Cerebellar cortex (tissue), 1 donor: Measurements from ENCODE around the gene SNX22.
"Not testable (repeated sequence)": the region's sequence is repeated elsewhere in the genome, so short reads cannot be mapped to it uniquely, and the experiment has no call there.

Experiments
- DNase-seq: peaks from one replicate; pipeline ENCODE4 v3.0.0-alpha.2; 2015; ENCODE audit warnings: low spot score

Gene SNX22

DNA sequence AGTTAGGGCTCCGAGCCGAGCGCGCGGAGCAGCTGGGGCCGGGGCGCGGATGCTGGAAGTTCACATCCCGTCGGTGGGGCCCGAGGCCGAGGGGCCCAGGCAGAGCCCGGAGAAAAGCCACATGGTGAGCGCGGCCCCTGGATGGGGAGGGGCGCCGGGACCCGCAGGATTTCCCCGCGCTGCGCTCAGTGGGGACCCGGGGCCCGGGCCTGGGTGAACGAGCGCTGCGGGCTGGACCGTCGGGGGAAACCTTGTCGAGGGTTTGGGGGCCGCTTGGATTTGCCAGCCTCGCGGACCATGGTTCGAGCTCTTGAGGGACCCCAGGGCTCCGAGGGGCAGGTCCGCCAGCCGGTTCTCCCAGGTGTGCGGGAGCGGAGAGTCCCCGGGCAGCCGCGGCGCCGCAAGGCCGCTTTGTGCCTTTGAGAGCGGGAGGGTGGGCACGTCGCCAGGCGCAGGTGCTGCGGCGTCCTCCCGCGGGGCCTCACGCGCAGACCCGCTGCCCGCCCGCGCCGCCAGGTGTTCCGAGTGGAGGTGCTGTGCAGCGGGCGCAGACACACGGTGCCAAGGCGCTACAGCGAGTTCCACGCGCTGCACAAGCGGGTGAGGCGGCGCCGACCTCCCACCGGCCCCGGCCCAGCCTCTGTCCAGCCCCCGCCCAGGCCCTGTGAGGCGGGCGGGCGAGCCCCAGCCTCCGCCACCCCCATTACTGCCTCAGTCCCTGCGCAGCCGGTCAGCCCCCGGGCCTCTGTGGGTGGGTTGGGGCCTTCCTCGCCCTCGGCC lies at the start of gene SNX22:
TSS of gene SNX22 (plus strand) at position 5 of the 780 bp plus-strand sequence. CDS start at position 50, 45 bp downstream.
- DNase-seq = no peak

DNA sequence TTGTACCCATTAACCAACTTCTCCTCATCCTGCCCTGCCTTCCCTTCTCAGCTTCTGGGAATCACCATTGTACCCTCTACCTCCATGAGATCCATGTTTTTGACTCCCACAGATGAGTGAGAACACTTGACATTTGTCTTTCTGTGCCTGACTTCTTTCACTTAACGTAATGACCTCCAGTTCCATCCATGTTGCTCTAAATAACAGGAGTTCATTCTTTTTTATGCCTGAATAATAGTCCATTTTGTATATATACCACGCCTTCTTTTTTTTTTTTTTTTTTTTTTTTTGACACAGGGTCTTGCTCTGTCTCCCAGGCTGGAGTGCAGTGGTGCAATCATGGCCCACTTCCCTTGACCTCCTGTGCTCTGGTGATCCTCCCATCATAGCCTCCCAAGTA lies 49.0 kb upstream of the SNX22 start:
- no peak for DNase-seq

DNA sequence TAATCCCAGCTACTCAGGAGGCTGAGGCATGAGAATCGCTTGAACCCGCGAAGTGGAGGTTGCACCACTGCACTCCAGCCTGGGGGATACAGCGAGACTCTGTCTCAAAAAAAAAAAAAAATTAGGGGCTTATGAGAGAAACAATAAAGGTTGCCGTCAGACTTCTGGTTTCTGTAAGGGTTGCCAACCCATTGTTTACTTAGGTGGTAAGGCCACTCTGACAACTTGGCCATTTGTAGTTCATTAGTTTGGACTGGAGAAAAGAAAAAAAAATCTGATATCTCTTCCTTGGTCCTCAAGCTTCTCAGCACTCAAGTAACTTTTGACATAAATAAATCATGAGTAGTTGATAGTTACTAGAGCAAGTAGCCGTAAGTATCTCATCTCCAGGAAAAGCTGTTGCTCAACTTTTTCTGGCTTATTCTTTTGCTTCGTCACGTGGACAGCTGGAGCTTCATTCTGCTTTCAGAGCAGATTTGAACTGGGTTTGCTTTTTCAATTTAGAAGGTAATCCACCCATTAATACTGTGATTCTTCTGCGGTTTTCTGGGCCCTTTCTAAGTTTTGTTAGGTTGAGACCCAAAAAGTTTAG lies 46.3 kb upstream of the SNX22 start:
- no peak for DNase-seq

DNA sequence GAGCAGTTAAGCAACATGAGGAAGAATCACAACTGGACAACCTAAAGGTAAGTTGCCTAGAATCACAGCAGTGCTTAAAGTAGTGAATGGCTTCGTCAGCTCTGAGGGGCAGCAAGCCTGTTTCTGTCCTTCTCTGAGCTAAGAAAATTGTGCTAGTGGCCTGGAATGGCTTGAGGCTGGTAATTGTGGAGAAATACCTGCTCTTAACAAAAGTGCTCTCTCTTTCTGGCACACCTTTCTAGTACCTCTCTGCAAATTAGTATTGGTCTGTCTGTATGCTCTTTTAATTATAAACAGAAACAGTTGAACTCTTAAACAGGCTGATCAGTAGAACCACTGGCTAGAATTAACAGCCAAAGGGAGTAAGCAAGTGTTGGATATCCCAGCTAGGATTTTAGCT lies 44.2 kb upstream of the SNX22 start:
- no peak for DNase-seq

DNA sequence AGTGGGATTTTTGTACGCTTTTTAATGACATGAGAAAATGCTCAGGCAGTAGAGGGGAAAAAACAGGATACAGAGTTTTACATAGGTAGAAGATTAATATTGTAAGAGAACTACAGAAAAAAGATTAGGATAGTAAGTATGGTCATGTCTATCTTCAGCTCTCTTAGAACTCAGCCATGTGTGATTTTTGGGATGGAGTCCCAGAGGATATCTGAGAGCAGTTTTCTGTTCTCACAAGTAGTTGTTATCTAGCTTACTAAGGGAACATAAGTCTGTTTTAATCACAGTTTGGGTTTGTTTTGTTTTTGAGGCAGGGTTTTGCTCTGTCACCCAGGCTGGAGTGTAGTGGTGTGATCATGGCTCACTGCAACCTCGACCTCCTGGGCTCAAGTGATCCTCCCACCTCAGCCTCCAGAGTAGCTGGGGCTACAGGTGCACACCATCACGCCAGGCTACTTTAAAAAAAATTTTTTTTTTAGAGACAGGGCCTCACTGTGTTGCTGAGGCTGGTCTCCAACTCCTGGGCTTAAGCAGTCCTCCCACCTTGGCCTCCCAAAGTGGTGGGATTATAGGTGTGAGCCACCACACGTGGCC lies 41.3 kb upstream of the SNX22 start:
- DNase-seq = not testable (repeated sequence)

DNA sequence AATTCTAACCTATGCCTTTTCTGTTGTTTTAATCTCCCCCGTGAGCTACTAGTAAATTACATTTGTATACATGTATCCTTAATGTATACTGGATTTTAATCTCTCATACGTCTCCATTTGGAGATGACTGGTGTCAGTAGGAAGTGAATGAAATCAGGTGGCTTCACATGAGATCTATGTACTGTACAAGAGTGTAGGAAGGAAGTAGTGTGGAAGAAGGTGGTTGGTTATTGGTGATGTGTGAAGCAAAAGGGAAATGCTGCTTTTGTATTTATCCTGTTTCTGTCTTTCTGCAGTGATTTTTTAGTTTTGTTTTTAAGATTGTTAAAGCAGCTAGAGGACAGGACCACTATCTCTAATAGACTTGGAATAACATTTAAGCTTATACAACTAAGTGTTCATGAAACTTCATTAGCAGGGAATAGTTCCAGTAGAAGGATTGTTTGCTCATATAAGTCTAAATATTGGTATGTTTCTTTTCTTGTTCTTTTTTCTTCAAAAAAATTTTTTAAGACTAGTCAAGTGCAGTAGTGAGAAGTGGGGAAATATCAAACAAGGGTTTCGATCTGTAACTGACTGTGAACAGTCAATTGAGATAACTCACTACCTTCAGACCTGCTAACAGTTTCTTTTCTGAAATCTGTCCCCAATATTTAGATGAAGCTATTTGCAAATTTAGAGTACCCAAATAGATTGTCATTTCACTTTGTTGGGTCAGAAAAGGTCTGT lies 40.4 kb upstream of the SNX22 start:
- no peak for DNase-seq

DNA sequence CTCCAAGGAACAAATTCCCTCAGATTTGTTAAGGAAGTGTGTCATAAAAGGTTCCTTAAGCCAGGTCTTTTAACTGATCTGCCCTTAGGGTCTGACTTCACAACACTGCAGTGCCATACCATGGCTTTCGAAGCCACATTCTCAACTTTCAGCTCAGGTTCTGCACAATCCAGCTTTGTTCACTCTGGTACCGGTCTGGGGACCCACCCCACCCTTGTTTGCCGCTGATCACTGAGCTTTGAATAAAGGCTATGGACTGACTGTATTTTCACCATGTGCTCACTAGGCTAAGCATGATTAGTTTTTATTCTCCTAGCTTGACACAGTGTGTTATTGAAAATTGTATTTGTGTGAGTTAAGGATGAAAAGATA lies 39.9 kb upstream of the SNX22 start:
- DNase-seq = no peak

DNA sequence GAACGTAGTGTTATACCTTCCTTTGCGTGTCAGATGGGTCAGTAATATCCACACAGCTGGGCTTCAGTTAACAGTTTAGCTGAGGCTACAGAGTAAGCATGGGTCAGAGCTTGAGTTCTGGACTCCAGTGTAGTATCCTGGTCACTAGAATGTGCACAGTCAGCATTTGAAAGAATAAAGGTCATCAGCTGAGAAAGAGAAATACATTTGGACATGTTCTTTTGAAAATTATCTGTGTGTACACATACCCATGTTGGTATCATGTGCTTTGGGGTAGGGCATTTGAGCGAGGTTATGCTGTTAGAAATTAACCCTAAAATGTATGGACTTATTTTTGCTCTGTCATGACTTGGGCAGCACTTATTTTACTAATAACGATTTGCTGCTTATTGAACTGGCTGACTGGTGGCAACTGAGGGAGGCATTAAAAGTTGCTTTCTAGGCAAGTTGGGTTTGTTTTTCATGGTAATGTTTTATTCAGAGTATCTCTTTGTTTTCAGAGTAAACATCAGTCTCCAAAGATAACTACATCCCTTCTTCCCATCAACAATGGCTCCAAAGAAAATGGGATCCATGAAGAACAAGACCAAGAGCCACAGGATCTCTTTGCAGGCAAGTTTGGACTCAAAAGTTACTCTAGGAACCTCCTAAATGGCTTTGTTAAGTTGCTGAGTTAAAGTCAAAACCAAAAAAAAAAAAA lies 39.3 kb upstream of the SNX22 start:
- DNase-seq = no peak

DNA sequence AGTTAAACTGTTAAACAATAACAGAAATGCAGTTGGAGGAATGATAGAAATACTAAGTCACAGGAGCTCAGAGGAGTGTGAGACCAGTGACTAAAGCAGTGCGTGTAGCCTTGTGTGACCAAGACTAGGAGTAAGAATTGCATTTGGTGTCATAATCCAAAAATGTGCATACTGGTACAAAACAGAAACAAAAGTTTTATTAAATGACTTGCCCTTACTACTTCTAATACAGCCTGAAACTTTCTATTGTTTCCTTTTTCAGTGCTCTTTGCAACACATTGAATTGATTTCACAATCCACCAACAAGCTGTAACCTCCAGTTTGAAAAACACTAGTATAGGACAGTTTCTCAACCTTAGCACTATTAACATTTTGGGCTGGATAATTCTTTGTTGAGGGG lies 38.6 kb upstream of the SNX22 start:
- no peak for DNase-seq

DNA sequence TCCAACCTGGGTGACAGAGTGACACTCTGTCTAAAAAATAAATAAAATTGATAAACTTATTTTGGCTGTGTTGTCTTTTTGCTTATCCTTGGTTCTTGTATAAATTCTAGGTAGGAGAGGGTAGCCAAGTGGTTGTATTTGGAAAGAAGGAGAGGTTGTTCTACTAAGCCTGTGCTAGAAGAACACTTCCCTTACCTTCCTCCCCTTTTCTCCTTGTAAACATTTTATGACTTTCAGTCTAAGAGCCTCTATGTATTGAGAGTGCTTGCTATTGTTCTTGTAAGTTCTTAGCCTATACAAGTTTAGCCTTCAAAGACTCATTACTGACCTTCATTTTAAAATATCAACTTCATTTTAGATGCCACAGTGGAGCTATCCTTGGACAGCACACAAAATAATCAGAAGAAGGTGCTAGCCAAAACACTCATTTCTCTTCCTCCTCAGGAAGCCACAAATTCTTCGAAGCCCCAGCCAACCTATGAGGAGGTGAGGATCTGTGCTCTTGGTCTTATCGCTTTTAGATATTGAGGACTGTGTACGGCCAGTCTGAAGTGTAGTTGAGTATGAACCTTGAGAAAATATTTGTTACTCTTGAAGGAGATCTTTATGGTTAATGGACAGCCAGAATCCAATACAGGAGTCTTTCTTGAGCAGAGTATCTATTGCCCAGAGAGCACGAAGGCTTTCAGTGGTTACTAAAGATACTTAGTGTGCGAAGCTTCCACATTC lies 33.6 kb upstream of the SNX22 start:
- no peak for DNase-seq

DNA sequence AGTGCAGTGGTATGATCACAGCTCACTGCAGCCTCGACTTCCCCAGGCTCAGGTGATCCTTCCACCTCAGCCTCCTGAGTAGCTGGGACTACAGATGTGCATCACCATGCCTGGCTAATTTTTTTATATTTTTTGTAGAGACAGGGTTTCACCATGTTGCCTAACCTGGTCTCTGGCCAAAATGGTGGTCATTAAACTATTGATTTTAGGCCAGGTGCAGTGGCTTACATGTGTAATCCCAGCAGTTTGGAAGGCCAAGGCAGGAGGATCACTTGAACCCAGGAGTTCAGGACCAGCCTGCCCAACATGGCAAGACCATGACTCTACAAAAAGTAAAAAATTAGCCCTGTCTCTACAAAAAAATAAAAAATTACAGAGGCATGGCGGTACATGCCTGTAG lies 31.2 kb upstream of the SNX22 start:
- not testable (repeated sequence) for DNase-seq

DNA sequence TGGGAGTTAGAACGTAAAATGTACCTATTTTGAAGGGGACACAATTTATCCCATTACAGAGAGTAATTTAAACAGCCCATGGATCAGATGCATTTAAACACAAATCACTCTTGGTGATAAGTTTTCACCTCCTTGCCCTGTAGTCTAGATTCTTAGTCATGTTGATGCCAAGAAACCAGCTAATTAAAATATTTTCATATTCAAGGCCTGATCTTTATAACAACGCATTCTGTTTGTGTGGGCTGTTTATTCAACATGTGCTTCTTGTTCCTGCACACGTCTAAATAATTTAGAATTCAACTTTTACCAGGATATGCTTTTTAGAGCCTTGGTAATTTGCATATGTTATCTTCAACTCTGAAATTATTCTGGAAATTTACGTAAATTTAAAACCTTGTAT lies 29.9 kb upstream of the SNX22 start:
- DNase-seq = no peak

DNA sequence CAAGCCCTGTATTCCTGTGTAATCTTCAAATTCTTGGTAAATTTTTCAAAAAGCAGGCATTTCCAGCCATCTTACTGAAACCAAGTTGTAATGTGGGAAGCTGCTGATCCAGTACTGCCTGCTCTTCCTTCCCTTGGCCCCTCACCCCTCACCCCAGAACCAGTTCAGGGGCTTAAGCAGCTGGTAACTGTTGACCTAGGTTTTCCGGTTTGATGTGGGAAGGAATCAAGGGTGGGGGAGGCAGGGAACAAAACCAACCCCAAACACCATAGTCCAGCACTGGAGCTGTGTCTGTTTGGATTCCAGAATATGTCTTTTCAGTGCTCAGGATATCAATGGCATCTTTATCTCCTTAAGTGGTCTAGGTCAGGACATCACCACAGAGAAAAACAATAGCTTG lies 29.1 kb upstream of the SNX22 start:
- no peak for DNase-seq

DNA sequence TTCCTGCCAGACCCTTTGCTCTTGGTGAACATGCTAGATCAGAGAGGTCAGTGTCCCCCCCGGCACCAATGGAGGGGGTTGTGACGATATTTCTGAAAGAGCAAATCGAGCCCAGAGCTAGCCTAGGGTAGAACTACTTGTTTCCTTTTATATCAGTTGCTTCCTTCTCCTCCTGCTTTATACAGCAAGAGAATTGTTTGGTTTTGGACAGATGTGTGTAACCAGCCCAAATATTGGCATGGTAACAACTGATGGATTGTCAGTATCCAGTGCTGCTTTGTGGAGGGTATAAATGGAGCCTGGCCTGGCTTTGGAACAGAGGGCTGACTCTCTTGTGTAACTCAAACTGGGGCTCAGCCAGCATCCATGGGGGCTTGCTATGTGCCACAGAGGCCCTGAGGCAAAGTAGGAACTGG lies 28.6 kb upstream of the SNX22 start:
- DNase-seq = no peak

DNA sequence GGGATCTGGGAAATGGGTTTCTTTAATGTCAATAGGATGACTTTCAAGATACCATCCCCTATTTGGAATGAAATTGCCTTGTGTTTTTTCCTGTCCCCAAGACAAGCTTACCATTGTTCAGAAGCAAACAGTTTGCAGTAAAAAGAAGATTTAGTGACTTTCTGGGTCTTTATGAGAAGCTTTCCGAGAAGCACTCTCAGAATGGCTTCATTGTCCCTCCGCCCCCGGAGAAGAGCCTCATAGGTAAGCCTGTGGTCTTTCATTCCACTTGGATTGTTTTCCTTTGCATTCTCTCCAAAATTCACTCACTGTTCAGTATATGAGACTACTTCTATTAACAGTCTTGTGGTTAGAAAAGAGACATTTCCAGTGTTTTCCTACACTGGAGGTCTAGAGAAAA lies 25.6 kb upstream of the SNX22 start:
- DNase-seq = no peak

DNA sequence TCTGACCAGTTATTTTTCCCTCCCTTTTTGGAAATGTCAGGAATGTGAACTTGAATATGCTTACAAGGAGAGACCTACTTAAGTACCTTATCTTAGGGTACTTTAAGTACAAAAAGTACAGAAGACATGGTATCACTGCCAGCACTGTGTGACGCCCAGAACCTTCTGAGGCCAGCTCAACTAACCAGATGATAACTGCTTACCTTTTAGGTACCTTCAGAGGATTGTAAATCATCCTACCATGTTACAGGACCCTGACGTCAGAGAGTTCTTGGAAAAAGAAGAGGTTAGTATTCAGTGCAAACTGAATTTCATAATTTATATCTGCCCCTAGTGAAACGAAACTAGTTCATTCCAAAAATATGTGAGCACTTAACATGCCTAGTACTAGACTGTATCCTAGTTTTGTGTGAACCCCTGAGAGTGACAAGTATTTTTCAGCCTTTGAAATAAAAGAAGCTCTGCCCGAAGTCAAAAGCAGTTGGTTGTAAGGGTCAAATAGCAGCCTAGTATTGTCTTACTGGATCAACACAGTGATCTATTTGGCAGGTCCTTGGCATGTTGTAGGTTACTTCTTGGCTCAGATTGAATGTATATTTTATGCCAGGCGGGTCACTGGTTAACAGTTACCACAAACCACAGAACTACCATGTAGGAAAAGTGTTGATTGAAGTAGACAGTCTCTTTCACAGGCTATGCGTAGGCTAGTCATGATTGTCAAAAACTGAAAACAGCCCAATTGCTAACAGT lies 23.8 kb upstream of the SNX22 start:
- DNase-seq = no peak

DNA sequence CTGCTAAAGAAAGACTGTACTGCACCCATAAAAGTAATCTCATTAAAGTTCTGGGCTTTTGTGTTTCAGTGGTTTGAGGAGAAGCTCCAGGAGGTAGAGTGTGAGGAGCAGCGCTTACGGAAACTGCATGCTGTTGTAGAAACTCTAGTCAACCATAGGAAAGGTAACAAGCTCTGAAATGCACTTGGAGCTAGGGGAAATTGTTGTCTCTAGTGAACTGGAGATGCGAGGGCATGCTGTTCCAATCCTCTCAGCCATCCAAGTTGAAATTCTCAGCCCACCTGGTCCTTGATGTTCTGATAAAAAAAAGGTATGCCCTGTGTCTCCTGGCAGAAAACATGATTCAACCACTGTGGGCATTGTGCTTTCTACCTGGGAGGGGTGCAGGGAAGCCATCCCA lies 21.4 kb upstream of the SNX22 start:
- no peak for DNase-seq

DNA sequence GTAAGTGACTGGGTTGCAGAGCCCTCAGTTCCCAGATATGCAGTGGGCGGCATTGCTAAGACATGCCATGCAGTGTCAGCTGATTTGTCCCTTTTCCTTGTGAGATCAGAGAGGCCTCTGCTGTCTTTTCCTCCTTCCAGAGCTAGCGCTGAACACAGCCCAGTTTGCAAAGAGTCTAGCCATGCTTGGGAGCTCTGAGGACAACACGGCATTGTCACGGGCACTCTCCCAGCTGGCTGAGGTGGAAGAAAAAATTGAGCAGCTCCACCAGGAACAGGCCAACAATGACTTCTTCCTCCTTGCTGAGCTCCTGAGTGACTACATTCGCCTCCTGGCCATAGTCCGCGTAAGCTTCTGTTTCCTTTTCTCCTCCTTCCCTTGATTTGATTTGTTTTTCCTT lies 20.0 kb upstream of the SNX22 start:
- DNase-seq = no peak

DNA sequence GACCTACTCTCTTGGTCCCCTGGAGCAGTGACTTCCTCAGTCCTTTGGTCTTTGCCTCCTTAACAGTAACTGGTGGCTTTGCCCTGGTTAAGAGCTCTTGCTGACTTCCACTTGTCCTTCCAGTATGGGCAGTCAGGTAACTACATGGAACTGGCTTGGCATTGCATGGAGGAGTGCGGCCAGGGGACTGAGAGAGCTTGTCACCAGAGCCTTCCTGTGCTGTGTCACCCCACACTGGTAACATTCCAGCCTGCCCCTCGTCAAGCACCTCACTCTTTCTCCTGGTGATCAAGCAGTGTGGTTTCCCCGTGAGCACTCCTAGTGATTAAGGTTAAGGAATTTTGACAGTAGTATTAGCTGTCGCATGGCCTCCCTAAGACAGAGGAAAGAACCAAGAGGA lies 19.3 kb upstream of the SNX22 start:
- no peak for DNase-seq

DNA sequence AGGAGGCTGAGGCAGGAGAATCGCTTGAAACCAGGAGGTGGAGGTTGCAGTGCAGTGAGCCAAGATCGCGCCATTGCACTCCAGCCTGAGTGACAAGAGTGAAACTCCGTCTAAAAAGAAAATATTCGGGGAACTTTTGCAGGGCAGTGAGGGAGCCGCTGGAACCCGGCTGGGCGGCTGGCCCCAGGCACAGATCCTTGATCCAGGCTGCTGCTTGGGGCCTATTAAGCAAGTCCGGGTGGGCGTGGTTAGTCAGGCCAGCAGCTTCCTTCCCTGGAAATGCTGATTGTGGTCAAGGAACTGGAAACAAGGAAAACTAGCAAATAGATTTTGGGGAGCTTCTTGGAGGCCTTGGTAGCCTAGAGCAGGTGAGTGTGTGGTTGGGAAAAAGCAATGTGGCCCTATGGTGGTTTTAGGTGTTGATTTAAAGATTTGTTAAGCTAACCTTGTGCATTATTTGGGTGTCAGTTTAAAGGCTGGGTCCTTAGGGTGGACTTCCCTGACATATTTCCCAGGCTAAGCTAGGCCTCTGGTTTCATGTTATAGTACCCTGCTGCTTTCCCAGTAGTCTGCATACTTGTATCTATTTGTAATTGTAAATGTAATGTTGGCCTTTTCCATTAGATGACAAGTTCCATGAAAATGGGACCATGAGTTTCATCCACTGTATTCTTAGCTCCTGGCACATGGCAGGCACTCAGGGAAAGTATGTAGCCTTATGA lies 17.7 kb upstream of the SNX22 start:
- DNase-seq = no peak
